Stomach (tissue), 4 donors: ENCODE results near the gene TTYH3.

Experiments used
- CTCF ChIP-seq, 7 experiments: fragments of 450-650 bp in 4 of 7; fragments of 200-600 bp in 3 of 7; sonication (generic) in 3 of 7; IDR thresholded peaks; one replicate each; pipeline ENCODE4 v1.5.1; 2016 to 2019; ENCODE audit warnings: antibody characterized with exemption in 7 of 7, control low read depth in 2 of 7, mild to moderate bottlenecking in 1 of 7
- EP300 ChIP-seq: sonication (generic); formaldehyde crosslinking; IDR thresholded peaks from one replicate; pipeline ENCODE4 v1.6.1; 2017; ENCODE audit warnings: antibody characterized with exemption
- POLR2A ChIP-seq, 4 donors: fragments of 450-650 bp; IDR thresholded peaks; one replicate each; pipeline ENCODE4 v1.6.1; 2016; ENCODE audit warnings: antibody characterized with exemption in 4 of 4, control low read depth in 2 of 4, mild to moderate bottlenecking in 1 of 4, moderate library complexity in 1 of 4
- POLR2AphosphoS5 ChIP-seq, 3 donors: sonication (generic); formaldehyde crosslinking; IDR thresholded peaks; one replicate each; pipeline ENCODE4 v1.6.1; 2016; ENCODE audit warnings: antibody characterized with exemption in 3 of 3

GRCh38 chr7:2611922-2612321 is 19.9 kb upstream of the TTYH3 start:
- TF ChIP-seq CTCF (IDR thresholded peaks at IDR 0.05) (no peak), POLR2AphosphoS5 (IDR thresholded peaks at IDR 0.05) (no peak), POLR2A (IDR thresholded peaks at IDR 0.05) (no peak), EP300 (no peak)
